ENCODE measurements around the gene TRAFD1. TPM values are rescaled to one million over a fixed set of nuclear protein-coding genes. Genes with fewer than 3 reads are reported as not detected.

Gene TRAFD1
- total RNA-seq, 1 donor from 2014 or later, result 35.4 TPM

- no peak for DNase-seq (ENCODE audit: low spot score)
- Histone ChIP-seq H3K27me3 (no peaks in the 10 kb centered on the region), H3K4me1 (no peaks in the 10 kb centered on the region), H2AFZ (replicated peaks) (no peak overlapping the region), H3K4me3 (no peak overlapping the region), H3K9me3 (ENCODE audit: low read depth) (no peaks in the 10 kb centered on the region), H3K79me2 (ENCODE audit: low read depth) (no peaks in the 10 kb centered on the region), H3K36me3 (no peaks in the 10 kb centered on the region), H3K9ac (no peak overlapping the region), H3K4me2 (no peak overlapping the region), H4K20me1 (ENCODE audit: low read depth) (no peaks in the 10 kb centered on the region), H3K27ac (no peak overlapping the region), H3F3A (ENCODE audit: low read depth) (no peaks in the 10 kb centered on the region)
- Mint-ChIP-seq H3K4me3 (no peak overlapping the region), H3K36me3 (peaks cover 22% of the 10 kb centered on the region), H3K4me1 (peaks cover 9% of the 10 kb centered on the region), H3K27me3 (ENCODE audit: insufficient read depth, low read depth) (peaks cover 7% of the 10 kb centered on the region), H3K9me3 (no peaks in the 10 kb centered on the region), H3K27ac (peak overlapping the region; percentile 15)
- TF ChIP-seq EZH2 (IDR thresholded peaks at IDR 0.05), result no peak
- TF ChIP-seq, protein P1, sequence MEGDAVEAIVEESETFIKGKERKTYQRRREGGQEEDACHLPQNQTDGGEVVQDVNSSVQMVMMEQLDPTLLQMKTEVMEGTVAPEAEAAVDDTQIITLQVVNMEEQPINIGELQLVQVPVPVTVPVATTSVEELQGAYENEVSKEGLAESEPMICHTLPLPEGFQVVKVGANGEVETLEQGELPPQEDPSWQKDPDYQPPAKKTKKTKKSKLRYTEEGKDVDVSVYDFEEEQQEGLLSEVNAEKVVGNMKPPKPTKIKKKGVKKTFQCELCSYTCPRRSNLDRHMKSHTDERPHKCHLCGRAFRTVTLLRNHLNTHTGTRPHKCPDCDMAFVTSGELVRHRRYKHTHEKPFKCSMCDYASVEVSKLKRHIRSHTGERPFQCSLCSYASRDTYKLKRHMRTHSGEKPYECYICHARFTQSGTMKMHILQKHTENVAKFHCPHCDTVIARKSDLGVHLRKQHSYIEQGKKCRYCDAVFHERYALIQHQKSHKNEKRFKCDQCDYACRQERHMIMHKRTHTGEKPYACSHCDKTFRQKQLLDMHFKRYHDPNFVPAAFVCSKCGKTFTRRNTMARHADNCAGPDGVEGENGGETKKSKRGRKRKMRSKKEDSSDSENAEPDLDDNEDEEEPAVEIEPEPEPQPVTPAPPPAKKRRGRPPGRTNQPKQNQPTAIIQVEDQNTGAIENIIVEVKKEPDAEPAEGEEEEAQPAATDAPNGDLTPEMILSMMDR (IDR thresholded peaks at IDR 0.05), result no peak
- no peak for TF ChIP-seq EZH2phosphoT487 (IDR thresholded peaks at IDR 0.05)
Observed at GRCh38 chr12:112172556-112173324, 47.4 kb downstream of the TRAFD1 start.

DNA sequence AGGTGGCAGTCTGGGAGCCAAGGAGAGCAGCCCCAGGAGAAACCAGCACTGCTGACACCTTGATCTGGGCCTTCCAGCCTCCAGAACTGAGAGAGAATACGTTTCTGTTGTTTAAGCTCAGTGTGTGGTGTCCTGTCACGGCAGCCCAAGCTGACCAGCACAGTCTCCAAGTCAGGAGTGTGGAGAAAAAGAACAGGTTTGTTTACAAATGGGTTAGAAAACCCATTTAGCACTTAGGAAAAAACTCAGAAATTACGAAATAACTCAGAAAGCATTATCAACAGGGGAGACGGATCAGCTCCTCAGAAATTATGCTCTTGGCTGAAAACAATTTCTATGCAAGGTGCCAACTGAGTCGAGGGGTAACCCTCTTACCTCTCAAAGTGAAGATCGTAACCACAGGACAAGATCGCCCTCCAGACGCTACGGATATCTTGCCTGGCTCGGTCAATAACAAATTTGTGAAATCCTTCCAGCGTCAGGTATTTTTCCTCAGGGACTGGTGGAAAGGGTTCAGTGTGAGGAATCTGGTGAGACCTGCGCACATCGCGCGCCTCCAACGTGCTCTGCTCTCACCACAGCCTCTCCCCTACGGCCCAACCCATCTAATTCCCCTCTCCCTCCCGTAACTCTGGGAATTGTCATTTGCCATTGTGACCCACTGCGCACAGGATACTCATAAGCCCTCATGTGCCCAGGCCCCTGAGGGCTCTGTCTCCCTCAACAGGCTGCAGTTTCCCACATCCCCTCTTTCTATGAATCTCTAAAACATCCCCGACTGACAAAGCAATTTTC is 50.2 kb downstream of the TRAFD1 start:
- peaks cover 9% of the 10 kb centered on the region for H3K4me1 Mint-ChIP-seq
- no peaks in the 10 kb centered on the region for H3K27me3 ChIP-seq

GRCh38 chr12:112176321-112177010 is 51.1 kb downstream of the TRAFD1 start:
- peaks cover 4% of the 10 kb centered on the region for H3K27me3 Mint-ChIP-seq (ENCODE audit: insufficient read depth, low read depth)
- DNase-seq (ENCODE audit: low spot score), result no peak
- Histone ChIP-seq H3K27ac (no peak overlapping the region), H3K79me2 (ENCODE audit: low read depth) (no peaks in the 10 kb centered on the region), H2AFZ (replicated peaks) (no peak overlapping the region), H3K4me1 (no peaks in the 10 kb centered on the region), H3K9me3 (ENCODE audit: low read depth) (no peaks in the 10 kb centered on the region), H3K36me3 (no peaks in the 10 kb centered on the region), H3K4me3 (no peak overlapping the region), H3K4me2 (no peak overlapping the region), H3K27me3 (no peaks in the 10 kb centered on the region), H3K9ac (no peak overlapping the region), H3F3A (ENCODE audit: low read depth) (no peaks in the 10 kb centered on the region), H4K20me1 (ENCODE audit: low read depth) (no peaks in the 10 kb centered on the region)
- TF ChIP-seq, protein P1 (IDR thresholded peaks at IDR 0.05), result no peak
- TF ChIP-seq EZH2phosphoT487 (IDR thresholded peaks at IDR 0.05), result no peak
- TF ChIP-seq EZH2 (IDR thresholded peaks at IDR 0.05), result no peak
- peaks cover 24% of the 10 kb centered on the region for H3K36me3 Mint-ChIP-seq
- peaks cover 9% of the 10 kb centered on the region for H3K4me1 Mint-ChIP-seq
- peak overlapping the region; percentile 79 for H3K27ac Mint-ChIP-seq
- no peak overlapping the region for H3K4me3 Mint-ChIP-seq
- H3K9me3 Mint-ChIP-seq, result no peaks in the 10 kb centered on the region

More for the DNA sequence above, 50.2 kb downstream of the TRAFD1 start:
- no peaks in the 10 kb centered on the region for H3K36me3 ChIP-seq
- Mint-ChIP-seq H3K36me3 (peaks cover 24% of the 10 kb centered on the region), H3K4me3 (no peak overlapping the region), H3K9me3 (no peaks in the 10 kb centered on the region), H3K27ac (peak overlapping the region; percentile 79), H3K27me3 (ENCODE audit: insufficient read depth, low read depth) (peaks cover 4% of the 10 kb centered on the region)
- no peak for TF ChIP-seq EZH2phosphoT487 (IDR thresholded peaks at IDR 0.05)
- TF ChIP-seq EZH2 (IDR thresholded peaks at IDR 0.05), result no peak
- TF ChIP-seq, protein P1 (IDR thresholded peaks at IDR 0.05), result no peak
- H2AFZ ChIP-seq (replicated peaks), result no peak overlapping the region
- no peaks in the 10 kb centered on the region for H4K20me1 ChIP-seq (ENCODE audit: low read depth)
- no peak overlapping the region for H3K4me2 ChIP-seq
- H3F3A ChIP-seq (ENCODE audit: low read depth), result no peaks in the 10 kb centered on the region
- no peak overlapping the region for H3K9ac ChIP-seq
- H3K4me1 ChIP-seq, result no peaks in the 10 kb centered on the region
- no peak for DNase-seq (ENCODE audit: low spot score)
- no peak overlapping the region for H3K27ac ChIP-seq
- no peaks in the 10 kb centered on the region for H3K9me3 ChIP-seq (ENCODE audit: low read depth)
- H3K4me3 ChIP-seq, result no peak overlapping the region
- no peaks in the 10 kb centered on the region for H3K79me2 ChIP-seq (ENCODE audit: low read depth)
